Endothelial cell of umbilical vein (primary cell): Measurements from ENCODE around the gene CHML.

Experiments used
- CTCF ChIP-seq, 2 donors: IDR thresholded peaks; 1 replicate in 1 of 2; 2 replicates in 1 of 2; pipeline ENCODE4 v1.5.1; 2011; ENCODE audit warnings: low read length in 2 of 2, mild to moderate bottlenecking in 2 of 2, moderate library complexity in 2 of 2, control low read depth in 1 of 2, inconsistent platforms in 1 of 2, low read depth in 1 of 2; ENCODE audit not compliant: insufficient read depth in 1 of 2; ENCODE audit errors: extremely low read depth in 1 of 2
- EZH2 ChIP-seq: IDR thresholded peaks from 2 replicates; pipeline ENCODE4 v1.6.1; 2012; ENCODE audit warnings: borderline replicate concordance, low read depth, mild to moderate bottlenecking, moderate library complexity, low read length, inconsistent platforms; ENCODE audit not compliant: severe bottlenecking
- POLR2A ChIP-seq: IDR thresholded peaks from 2 replicates; pipeline ENCODE4 v1.6.1; 2012; ENCODE audit warnings: low read depth, mild to moderate bottlenecking, control low read depth, low read length
- POLR2AphosphoS5 ChIP-seq: IDR thresholded peaks from 2 replicates; pipeline ENCODE4 v1.6.1; 2012; ENCODE audit warnings: low read depth, mild to moderate bottlenecking, control low read depth, low read length, moderate library complexity; ENCODE audit not compliant: insufficient read depth

- TF ChIP-seq POLR2A, result no peak
- TF ChIP-seq POLR2AphosphoS5, result no peak
- no peak for TF ChIP-seq CTCF (IDR thresholded peaks at IDR 0.05; ENCODE audit: extremely low read depth in 1 of 2, insufficient read depth in 1 of 2, low read depth in 1 of 2, low read length in 2 of 2)
- TF ChIP-seq EZH2, result no peak
Measured at GRCh38 chr1:241648159-241648558, 8.0 kb upstream of the CHML start.
